GM18867 (cell line): ENCODE data around the gene THAP4.

Source experiments
- ATAC-seq: cut with Tn5 transposase; IDR thresholded peaks from one replicate; pipeline ENCODE4 v1.9.1; 2021; ENCODE audit warnings: mild to moderate bottlenecking, moderate library complexity; ENCODE audit not compliant: unreplicated experiment

The THAP4 gene

GRCh38 chr2:241551998-241552737 is 84.8 kb downstream of the THAP4 start:
- ATAC-seq, result no peak

- no peak for ATAC-seq
Measured at GRCh38 chr2:241551599-241551997, 85.4 kb downstream of the THAP4 start.

GRCh38 chr2:241550616-241551580 is 86.1 kb downstream of the THAP4 start:
- no peak for ATAC-seq

- ATAC-seq, result no peak
Measured at GRCh38 chr2:241548451-241548835, 88.5 kb downstream of the THAP4 start.

- no peak for ATAC-seq
Measured at GRCh38 chr2:241547781-241548450, 89.0 kb downstream of the THAP4 start.

- ATAC-seq, result no peak
Measured at GRCh38 chr2:241546771-241547498, 90.0 kb downstream of the THAP4 start.

GRCh38 chr2:241545523-241546473 is 91.2 kb downstream of the THAP4 start:
- ATAC-seq, result no peak

GRCh38 chr2:241545106-241545505 is 91.9 kb downstream of the THAP4 start:
- ATAC-seq, result no peak

GRCh38 chr2:241542278-241542605 is 94.7 kb downstream of the THAP4 start:
- no peak for ATAC-seq

- ATAC-seq, result no peak
Measured at GRCh38 chr2:241541564-241542277, 95.2 kb downstream of the THAP4 start.

GRCh38 chr2:241540771-241541561 is 96.0 kb downstream of the THAP4 start:
- ATAC-seq, result no peak

- no peak for ATAC-seq
Measured at GRCh38 chr2:241540401-241540770, 96.6 kb downstream of the THAP4 start.

- ATAC-seq, result no peak
Measured at GRCh38 chr2:241539616-241540374, 97.2 kb downstream of the THAP4 start.

- ATAC-seq, result no peak
Measured at GRCh38 chr2:241538838-241539615, 97.9 kb downstream of the THAP4 start.

GRCh38 chr2:241535871-241536655 is 100.9 kb downstream of the THAP4 start:
- ATAC-seq, result no peak
